Keratinocyte (primary cell): ENCODE data around the gene PRRC2B. TPM values are rescaled to one million over a fixed set of nuclear protein-coding genes. Genes with fewer than 3 reads are reported as not detected.
A peak's percentile ranks its signal among the peaks of the same experiment; 100 is the strongest.
"Not testable (repeated sequence)": the region's sequence is repeated elsewhere in the genome, so short reads cannot be mapped to it uniquely, and the experiment has no call there.

Experiments
- DNase-seq: peaks from one replicate; pipeline ENCODE4 v3.0.0-alpha.2; 2011; ENCODE audit warnings: low read depth, missing footprints, low spot score
- FAIRE-seq: peaks from 2 replicates; lab custom pipeline; 2011; peaks lifted over from hg19 to GRCh38; lab: Jason Lieb, UNC
- H2AFZ ChIP-seq: 2 replicates; pipeline ENCODE4 v1.6.0; 2012; ENCODE audit warnings: low read length, control low read depth, inconsistent platforms; ENCODE audit not compliant: control insufficient read depth
- H3K27ac ChIP-seq: 2 replicates; pipeline ENCODE4 v1.5.1; 2011; ENCODE audit warnings: low read length; ENCODE audit not compliant: control insufficient read depth, insufficient read depth
- H3K27me3 ChIP-seq: 3 replicates; pipeline ENCODE4 v1.6.0; 2011; ENCODE audit warnings: low read length; ENCODE audit not compliant: control insufficient read depth, insufficient read depth; ENCODE audit errors: extremely low read depth
- H3K36me3 ChIP-seq, 2 experiments: 2 replicates in 1 of 2; 3 replicates in 1 of 2; pipeline ENCODE4 v1.5.1; 2011; ENCODE audit warnings: low read length in 2 of 2, mild to moderate bottlenecking in 1 of 2; ENCODE audit not compliant: control insufficient read depth in 2 of 2, insufficient read depth in 2 of 2; ENCODE audit errors: extremely low read depth in 1 of 2
- H3K4me1 ChIP-seq: 3 replicates; pipeline ENCODE4 v1.5.1; 2011; ENCODE audit warnings: low read length; ENCODE audit not compliant: control insufficient read depth, insufficient read depth; ENCODE audit errors: extremely low read depth
- H3K4me2 ChIP-seq: 3 replicates; pipeline ENCODE4 v1.6.0; 2011; ENCODE audit warnings: low read depth, low read length; ENCODE audit not compliant: control insufficient read depth, insufficient read depth; ENCODE audit errors: extremely low read depth
- H3K4me3 ChIP-seq, 3 experiments: fragments of 200-600 bp in 1 of 3; sonication (generic) in 1 of 3; 2 replicates in 2 of 3; 3 replicates in 1 of 3; pipeline ENCODE4 v1.5.1; 2011 to 2016; ENCODE audit warnings: low read length in 3 of 3, mild to moderate bottlenecking in 3 of 3, control low read depth in 2 of 3, inconsistent platforms in 1 of 3, low read depth in 1 of 3, mixed read lengths in 1 of 3, mixed run types in 1 of 3, moderate library complexity in 1 of 3; ENCODE audit not compliant: control insufficient read depth in 2 of 3, insufficient read depth in 2 of 3; ENCODE audit errors: extremely low read depth in 1 of 3
- H3K79me2 ChIP-seq: 2 replicates; pipeline ENCODE4 v1.6.0; 2012; ENCODE audit warnings: low read length; ENCODE audit not compliant: control insufficient read depth, insufficient read depth
- H3K9ac ChIP-seq: 3 replicates; pipeline ENCODE4 v1.6.0; 2011; ENCODE audit warnings: low read length; ENCODE audit not compliant: control insufficient read depth, insufficient read depth; ENCODE audit errors: extremely low read depth
- H3K9me1 ChIP-seq: 3 replicates; pipeline ENCODE4 v1.6.0; 2011; ENCODE audit warnings: low read length; ENCODE audit not compliant: control insufficient read depth, insufficient read depth; ENCODE audit errors: extremely low read depth
- H3K9me3 ChIP-seq: 2 replicates; pipeline ENCODE4 v1.5.1; 2012; ENCODE audit warnings: low read depth, low read length; ENCODE audit not compliant: control insufficient read depth
- H4K20me1 ChIP-seq: 3 replicates; pipeline ENCODE4 v1.6.0; 2011; ENCODE audit warnings: low read length; ENCODE audit not compliant: control insufficient read depth, insufficient read depth; ENCODE audit errors: extremely low read depth
- EZH2 ChIP-seq: IDR thresholded peaks from one replicate; pipeline ENCODE4 v1.6.1; 2012; ENCODE audit warnings: inconsistent platforms, mild to moderate bottlenecking, low read length, moderate library complexity
- dilution Hi-C: fragments of 300-500 bp; cut with MboI; formaldehyde crosslinking; loops from one replicate; pipeline ENCODE4 v1.7.0; 2020; ENCODE audit warnings: low sequenced_read_pairs; ENCODE audit not compliant: extremely low pct_ligation_motif_present
- polyA minus RNA-seq, 3 experiments: library from RNA; depleted of rRNA, polyadenylated mRNA; stranded (reverse); fragments of >200 nt; gene quantifications; 1 replicate in 1 of 3; 2 replicates in 1 of 3; 3 replicates in 1 of 3; pipeline ENCODE4 v1.2.3, GENCODE V29; 2011
- polyA plus RNA-seq, 5 experiments: library from polyadenylated mRNA; depleted of rRNA in 3 of 5; stranded (reverse) in 3 of 5; stranded (forward) in 1 of 5; unstranded in 1 of 5; fragments of >200 nt; gene quantifications; 1 replicate in 1 of 5; 2 replicates in 3 of 5; 3 replicates in 1 of 5; pipeline versions ENCODE4 v1.2.1 to v1.2.3, GENCODE V29; 2011 to 2012; ENCODE audit warnings: missing spikeins in 2 of 5, low read depth in 1 of 5, low replicate concordance in 1 of 5
- TF ChIP-seq, protein P1 (sequence below), 3 experiments: IDR thresholded peaks in 1 of 3; conservative IDR thresholded peaks in 1 of 3; optimal IDR thresholded peaks in 1 of 3; 2 replicates in 2 of 3; 3 replicates in 1 of 3; pipeline versions ENCODE3 to v1.5.1; 2011; ENCODE audit warnings: low read length in 3 of 3, mild to moderate bottlenecking in 3 of 3, moderate library complexity in 2 of 3, control low read depth in 1 of 3, inconsistent platforms in 1 of 3; ENCODE audit not compliant: insufficient read depth in 2 of 3; ENCODE audit errors: extremely low read depth in 1 of 3

The PRRC2B gene
- polyA plus RNA-seq, result 15.2 to 38.8 TPM (median 20.8 TPM) in 3 replicates
- polyA plus RNA-seq (2011; ENCODE audit: low read depth), result 36.7 TPM
- polyA plus RNA-seq (2011; cell fraction: cytosol; rRNA removed), result 26.1 and 27.0 TPM in 2 replicates
- 170 and 203 TPM in 2 replicates for polyA plus RNA-seq (2011; cell fraction: nucleus; rRNA removed)
- polyA plus RNA-seq (2012; ENCODE audit: low replicate concordance), result 32.6 and 73.5 TPM in 2 replicates
- polyA minus RNA-seq, result 69.3 to 140 TPM (median 93.9 TPM) in 3 replicates
- 29.4 TPM for polyA minus RNA-seq (2011; cell fraction: cytosol; rRNA and poly(A)+ RNA removed)
- polyA minus RNA-seq (2011; cell fraction: nucleus; rRNA and poly(A)+ RNA removed), result 91.0 and 150 TPM in 2 replicates

GRCh38 chr9:131393622-131394463 lies at the start of gene PRRC2B:
Gene PRRC2B (plus strand): TSS chr9:131394086. CDS start chr9:131430145, 36,059 bp downstream.
- peak within 1 kb of the TSS; percentile 56 to 95 (median 93) for H3K4me3 ChIP-seq
- H3K79me2 ChIP-seq, result peaks cover 43% of the 10 kb centered on the region
- peak within 1 kb of the TSS; percentile 100 for H3K4me2 ChIP-seq
- no peaks in the 10 kb centered on the region for H3K9me3 ChIP-seq
- H3K36me3 ChIP-seq, result peaks cover 0 to 4% of the 10 kb centered on the region in 2 experiments
- dilution Hi-C loops, result no loop called here
- DNase-seq (no peak), FAIRE-seq (no peak)
- H3K4me1 ChIP-seq, result peaks cover 44% of the 10 kb centered on the region
- no peaks in the 10 kb centered on the region for H3K9me1 ChIP-seq
- peaks cover 34% of the 10 kb centered on the region for H4K20me1 ChIP-seq
- no peaks in the 10 kb centered on the region for H3K27me3 ChIP-seq
- TF ChIP-seq EZH2, result no peak
- TF ChIP-seq, protein P1, sequence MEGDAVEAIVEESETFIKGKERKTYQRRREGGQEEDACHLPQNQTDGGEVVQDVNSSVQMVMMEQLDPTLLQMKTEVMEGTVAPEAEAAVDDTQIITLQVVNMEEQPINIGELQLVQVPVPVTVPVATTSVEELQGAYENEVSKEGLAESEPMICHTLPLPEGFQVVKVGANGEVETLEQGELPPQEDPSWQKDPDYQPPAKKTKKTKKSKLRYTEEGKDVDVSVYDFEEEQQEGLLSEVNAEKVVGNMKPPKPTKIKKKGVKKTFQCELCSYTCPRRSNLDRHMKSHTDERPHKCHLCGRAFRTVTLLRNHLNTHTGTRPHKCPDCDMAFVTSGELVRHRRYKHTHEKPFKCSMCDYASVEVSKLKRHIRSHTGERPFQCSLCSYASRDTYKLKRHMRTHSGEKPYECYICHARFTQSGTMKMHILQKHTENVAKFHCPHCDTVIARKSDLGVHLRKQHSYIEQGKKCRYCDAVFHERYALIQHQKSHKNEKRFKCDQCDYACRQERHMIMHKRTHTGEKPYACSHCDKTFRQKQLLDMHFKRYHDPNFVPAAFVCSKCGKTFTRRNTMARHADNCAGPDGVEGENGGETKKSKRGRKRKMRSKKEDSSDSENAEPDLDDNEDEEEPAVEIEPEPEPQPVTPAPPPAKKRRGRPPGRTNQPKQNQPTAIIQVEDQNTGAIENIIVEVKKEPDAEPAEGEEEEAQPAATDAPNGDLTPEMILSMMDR (optimal IDR thresholded peaks at IDR 0.05 in 1 of 3, IDR thresholded peaks at IDR 0.05 in 1 of 3, conservative IDR thresholded peaks at IDR 0.05 in 1 of 3; ENCODE audit: extremely low read depth in 1 of 3, insufficient read depth in 2 of 3, low read length in 3 of 3), result peak in 1 of 3 experiments; percentile 67
- H3K9ac ChIP-seq, result peak within 1 kb of the TSS; percentile 93
- H2AFZ ChIP-seq, result peak within 1 kb of the TSS; percentile 59
- peak within 1 kb of the TSS; percentile 90 for H3K27ac ChIP-seq

GRCh38 chr9:131344931-131345535 lies 48.9 kb upstream of the PRRC2B start:
- dilution Hi-C loops, H3K27me3 ChIP-seq, H3K9me3 ChIP-seq, H3K79me2 ChIP-seq, H2AFZ ChIP-seq, H3K27ac ChIP-seq, H3K4me2 ChIP-seq, FAIRE-seq, H4K20me1 ChIP-seq, H3K9me1 ChIP-seq, H3K4me3 ChIP-seq, H3K4me1 ChIP-seq, H3K9ac ChIP-seq, H3K36me3 ChIP-seq, DNase-seq: not testable (repeated sequence)
